VCaP (cell line): Measurements from ENCODE around the gene LMNTD2.

Experiments used
- H3K27ac ChIP-seq: fragments of 450-650 bp; 2 replicates; pipeline ENCODE4 v1.5.1; 2017
- TF ChIP-seq, protein P1 (sequence below): fragments of 450-650 bp; conservative IDR thresholded peaks from 2 replicates; pipeline ENCODE4 v1.5.1; 2017; ENCODE audit warnings: mild to moderate bottlenecking, moderate library complexity

The LMNTD2 gene

GRCh38 chr11:532527-532985, 28.0 kb downstream of the LMNTD2 start:
- TF ChIP-seq, protein P1, sequence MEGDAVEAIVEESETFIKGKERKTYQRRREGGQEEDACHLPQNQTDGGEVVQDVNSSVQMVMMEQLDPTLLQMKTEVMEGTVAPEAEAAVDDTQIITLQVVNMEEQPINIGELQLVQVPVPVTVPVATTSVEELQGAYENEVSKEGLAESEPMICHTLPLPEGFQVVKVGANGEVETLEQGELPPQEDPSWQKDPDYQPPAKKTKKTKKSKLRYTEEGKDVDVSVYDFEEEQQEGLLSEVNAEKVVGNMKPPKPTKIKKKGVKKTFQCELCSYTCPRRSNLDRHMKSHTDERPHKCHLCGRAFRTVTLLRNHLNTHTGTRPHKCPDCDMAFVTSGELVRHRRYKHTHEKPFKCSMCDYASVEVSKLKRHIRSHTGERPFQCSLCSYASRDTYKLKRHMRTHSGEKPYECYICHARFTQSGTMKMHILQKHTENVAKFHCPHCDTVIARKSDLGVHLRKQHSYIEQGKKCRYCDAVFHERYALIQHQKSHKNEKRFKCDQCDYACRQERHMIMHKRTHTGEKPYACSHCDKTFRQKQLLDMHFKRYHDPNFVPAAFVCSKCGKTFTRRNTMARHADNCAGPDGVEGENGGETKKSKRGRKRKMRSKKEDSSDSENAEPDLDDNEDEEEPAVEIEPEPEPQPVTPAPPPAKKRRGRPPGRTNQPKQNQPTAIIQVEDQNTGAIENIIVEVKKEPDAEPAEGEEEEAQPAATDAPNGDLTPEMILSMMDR: no peak
- H3K27ac ChIP-seq: no peak overlapping the region

DNA sequence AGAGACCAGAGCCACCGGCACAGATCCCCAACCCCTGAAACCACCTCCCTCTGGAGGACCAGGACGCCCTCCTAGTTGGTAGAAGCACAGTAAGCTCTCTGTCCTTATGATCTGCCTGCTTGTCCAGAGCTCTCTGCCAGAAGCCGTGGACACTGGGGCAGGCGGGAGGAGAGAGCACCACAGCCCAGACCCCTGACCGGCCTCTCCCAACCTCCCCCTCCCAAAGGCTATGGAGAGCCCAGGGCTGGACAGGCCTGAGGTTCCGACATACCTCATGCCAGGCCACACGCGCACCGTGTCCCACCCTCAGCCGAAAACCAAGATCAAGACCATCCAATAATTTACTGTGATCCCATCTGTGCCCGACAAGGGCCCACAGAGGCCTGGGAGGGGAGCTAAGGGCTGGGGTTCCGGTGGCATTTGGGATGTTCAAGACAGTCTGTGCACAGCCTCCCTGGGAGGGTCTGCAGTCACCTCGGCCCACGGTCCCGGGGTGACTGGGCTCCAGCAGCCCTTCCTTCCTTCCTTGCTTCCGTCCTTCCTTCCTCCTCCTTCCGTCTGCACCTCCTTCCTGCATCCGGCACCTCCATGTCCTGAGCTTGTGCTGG, 28.5 kb downstream of the LMNTD2 start:
- TF ChIP-seq, protein P1: no peak

GRCh38 chr11:530960-531831, 29.3 kb downstream of the LMNTD2 start:
- TF ChIP-seq, protein P1: no peak
- H3K27ac ChIP-seq: no peak overlapping the region

More for the DNA sequence above, 28.5 kb downstream of the LMNTD2 start:
- H3K27ac ChIP-seq: no peak overlapping the region

- TF ChIP-seq, protein P1: no peak
Measured at GRCh38 chr11:529728-530411, 30.7 kb downstream of the LMNTD2 start.

GRCh38 chr11:528815-529727, 31.5 kb downstream of the LMNTD2 start:
- TF ChIP-seq, protein P1: no peak
- no peak overlapping the region for H3K27ac ChIP-seq

More at GRCh38 chr11:529728-530411, 30.7 kb downstream of the LMNTD2 start:
- H3K27ac ChIP-seq: no peak overlapping the region

GRCh38 chr11:528166-528814, 32.2 kb downstream of the LMNTD2 start:
- H3K27ac ChIP-seq: no peak overlapping the region
- TF ChIP-seq, protein P1: no peak
